CD14-positive monocyte (primary cell): ENCODE data around the gene EDA. TPM values are rescaled to one million over a fixed set of nuclear protein-coding genes. Genes with fewer than 3 reads are reported as not detected.

ENCODE experiments used
- DNase-seq, 3 donors: peaks; one replicate each; pipeline ENCODE4 v3.0.0-alpha.2; 2011 to 2022
- H2AFZ ChIP-seq: 2 replicates; pipeline ENCODE4 v1.6.0; 2012; ENCODE audit warnings: mild to moderate bottlenecking, low read depth, low read length, inconsistent platforms; ENCODE audit not compliant: insufficient read depth, poor library complexity, severe bottlenecking
- H3K27ac ChIP-seq, 2 donors: 1 replicate in 1 of 2; 2 replicates in 1 of 2; pipeline ENCODE4 v1.5.1; 2012 to 2013; ENCODE audit warnings: low read length in 2 of 2, control low read depth in 1 of 2, inconsistent platforms in 1 of 2, low read depth in 1 of 2, mild to moderate bottlenecking in 1 of 2
- H3K27me3 ChIP-seq, 2 donors: one replicate each; pipeline versions ENCODE4 v1.6.0 to v1.6.1; 2011 to 2013; ENCODE audit warnings: low read length in 2 of 2; ENCODE audit not compliant: control insufficient read depth in 2 of 2, insufficient read depth in 2 of 2
- H3K36me3 ChIP-seq, 2 donors: replicated peaks in 1 of 2; 1 replicate in 1 of 2; 2 replicates in 1 of 2; pipeline versions ENCODE4 v1.5.1 to v1.6.1; 2012 to 2013; ENCODE audit warnings: low read length in 2 of 2, control low read depth in 1 of 2, inconsistent platforms in 1 of 2, mild to moderate bottlenecking in 1 of 2; ENCODE audit not compliant: insufficient read depth in 2 of 2, control insufficient read depth in 1 of 2
- H3K4me1 ChIP-seq, 2 donors: 1 replicate in 1 of 2; 2 replicates in 1 of 2; pipeline versions ENCODE4 v1.5.1 to v1.6.1; 2012 to 2013; ENCODE audit warnings: low read length in 2 of 2, control low read depth in 1 of 2, inconsistent platforms in 1 of 2, mild to moderate bottlenecking in 1 of 2, moderate library complexity in 1 of 2; ENCODE audit not compliant: insufficient read depth in 2 of 2, control insufficient read depth in 1 of 2
- H3K4me2 ChIP-seq: replicated peaks from 2 replicates; pipeline ENCODE3; 2012; ENCODE audit warnings: low read length, moderate library complexity, mild to moderate bottlenecking; ENCODE audit not compliant: poor library complexity, severe bottlenecking; ENCODE audit errors: extremely low read depth
- H3K4me3 ChIP-seq, 3 experiments: fragments of 200-600 bp in 1 of 3; sonication (generic) in 1 of 3; replicated peaks in 1 of 3; 1 replicate in 2 of 3; 2 replicates in 1 of 3; pipeline ENCODE4 v1.5.1; 2011 to 2013; ENCODE audit warnings: low read length in 3 of 3, mild to moderate bottlenecking in 3 of 3, control low read depth in 2 of 3, low read depth in 2 of 3, inconsistent platforms in 1 of 3, moderate library complexity in 1 of 3
- H3K79me2 ChIP-seq: 2 replicates; pipeline ENCODE4 v1.6.0; 2012; ENCODE audit warnings: mild to moderate bottlenecking, control low read depth, inconsistent platforms, low read length, moderate library complexity; ENCODE audit not compliant: insufficient read depth
- H3K9ac ChIP-seq: 2 replicates; pipeline ENCODE4 v1.6.0; 2017; ENCODE audit warnings: low read length, mild to moderate bottlenecking; ENCODE audit not compliant: insufficient read depth, poor library complexity, severe bottlenecking
- H3K9me3 ChIP-seq, 2 donors: replicated peaks in 1 of 2; 1 replicate in 1 of 2; 2 replicates in 1 of 2; pipeline versions ENCODE4 v1.5.1 to v1.6.1; 2012 to 2013; ENCODE audit warnings: low read length in 2 of 2, control low read depth in 1 of 2; ENCODE audit not compliant: control insufficient read depth in 1 of 2, insufficient read depth in 1 of 2
- H4K20me1 ChIP-seq: 2 replicates; pipeline ENCODE4 v1.6.0; 2012; ENCODE audit warnings: mild to moderate bottlenecking, low read length, control low read depth, moderate library complexity; ENCODE audit not compliant: insufficient read depth
- H3K27ac Mint-ChIP-seq, 7 donors: one replicate each; pipeline ENCODE4 v1.8.0; 2020; ENCODE audit warnings: mild to moderate bottlenecking in 7 of 7, mixed read lengths in 7 of 7, moderate library complexity in 6 of 7, inconsistent platforms in 2 of 7
- H3K27me3 Mint-ChIP-seq, 3 donors: one replicate each; pipeline ENCODE4 v1.8.0; 2021 to 2022; ENCODE audit warnings: low read depth in 3 of 3, mild to moderate bottlenecking in 3 of 3, mixed read lengths in 3 of 3, moderate library complexity in 3 of 3, inconsistent platforms in 1 of 3
- H3K36me3 Mint-ChIP-seq, 2 donors: one replicate each; pipeline ENCODE4 v1.8.0; 2020; ENCODE audit warnings: mixed read lengths in 2 of 2, inconsistent platforms in 1 of 2, mild to moderate bottlenecking in 1 of 2
- H3K4me1 Mint-ChIP-seq: one replicate; pipeline ENCODE4 v1.8.0; 2020; ENCODE audit warnings: mild to moderate bottlenecking, mixed read lengths
- H3K4me3 Mint-ChIP-seq, 2 donors: one replicate each; pipeline ENCODE4 v1.8.0; 2020; ENCODE audit warnings: mild to moderate bottlenecking in 2 of 2, mixed read lengths in 2 of 2, moderate library complexity in 1 of 2
- H3K9me3 Mint-ChIP-seq, 7 donors: one replicate each; pipeline ENCODE4 v1.8.0; 2020 to 2022; ENCODE audit warnings: mixed read lengths in 7 of 7, mild to moderate bottlenecking in 6 of 7, moderate library complexity in 6 of 7, inconsistent platforms in 2 of 7
- CTCF ChIP-seq: fragments of 200-600 bp; IDR thresholded peaks from one replicate; pipeline ENCODE4 v1.8.0; 2022; ENCODE audit warnings: antibody characterized with exemption, mild to moderate bottlenecking
- intact Hi-C, 2 donors: fragments of 100-400 bp; cut with micrococcal nuclease; formaldehyde crosslinking; loops; one replicate each; pipeline versions ENCODE4 v1.15.0 to v1.15.1; 2023
- polyA plus RNA-seq, 3 donors: library from polyadenylated mRNA; depleted of rRNA in 1 of 3; unstranded in 2 of 3; stranded (reverse) in 1 of 3; fragments of 300-500 nt in 2 of 3; fragments of >200 nt in 1 of 3; fragmentation: Illumina TruSeq in 2 of 3; gene quantifications; 1 replicate in 2 of 3; 2 replicates in 1 of 3; pipeline ENCODE4 v1.2.3, GENCODE V29; 2012 to 2021

Gene EDA
- polyA plus RNA-seq, 3 donors: 0.11 to 0.31 TPM; not detected in 1

- H3K36me3 ChIP-seq: no peaks in the 10 kb centered on the region
- Mint-ChIP-seq H3K27me3 (peaks cover 2 to 5% (median 2%) of the 10 kb centered on the region in 3 donors), H3K27ac (no peak overlapping the region), H3K4me3 (no peak overlapping the region), H3K4me1 (no peaks in the 10 kb centered on the region), H3K9me3 (peaks cover 0 to 2% (median 0%) of the 10 kb centered on the region in 7 donors), H3K36me3 (no peaks in the 10 kb centered on the region)
- no peaks in the 10 kb centered on the region for H3K9me3 ChIP-seq
- no peak overlapping the region for H3K27ac ChIP-seq
- H2AFZ ChIP-seq: no peak overlapping the region
- no peaks in the 10 kb centered on the region for H3K79me2 ChIP-seq
- H3K9ac ChIP-seq: no peak overlapping the region
- no peaks in the 10 kb centered on the region for H4K20me1 ChIP-seq
- no peaks in the 10 kb centered on the region for H3K4me1 ChIP-seq
- no peaks in the 10 kb centered on the region for H3K27me3 ChIP-seq
- no peak for DNase-seq
- intact Hi-C loops: no loop called here
- no peak overlapping the region for H3K4me3 ChIP-seq
- no peak for TF ChIP-seq CTCF
- H3K4me2 ChIP-seq: no peak overlapping the region
Measured at GRCh38 chrX:70007946-70008345, 392.0 kb downstream of the EDA start.

GRCh38 chrX:70009049-70009448 is 393.1 kb downstream of the EDA start:
- Mint-ChIP-seq H3K27me3 (peaks cover 2 to 6% (median 2%) of the 10 kb centered on the region in 3 donors), H3K27ac (no peak overlapping the region), H3K4me3 (no peak overlapping the region), H3K4me1 (no peaks in the 10 kb centered on the region), H3K9me3 (peaks cover 0 to 2% (median 0%) of the 10 kb centered on the region in 7 donors), H3K36me3 (no peaks in the 10 kb centered on the region)
- Histone ChIP-seq H3K4me1 (no peaks in the 10 kb centered on the region), H3K9ac (no peak overlapping the region), H3K36me3 (no peaks in the 10 kb centered on the region), H4K20me1 (no peaks in the 10 kb centered on the region), H3K79me2 (no peaks in the 10 kb centered on the region), H2AFZ (no peak overlapping the region), H3K27me3 (no peaks in the 10 kb centered on the region), H3K27ac (no peak overlapping the region), H3K4me3 (no peak overlapping the region), H3K9me3 (no peaks in the 10 kb centered on the region), H3K4me2 (no peak overlapping the region)
- intact Hi-C loops: no loop called here
- DNase-seq: no peak
- TF ChIP-seq CTCF: no peak
